Stomach (tissue), 9 donors: Measurements from ENCODE around the gene CHD5. TPM values are rescaled to one million over a fixed set of nuclear protein-coding genes. Genes with fewer than 3 reads are reported as not detected.

Experiments
- DNase-seq, 2 donors: peaks; one replicate each; pipeline versions ENCODE4 v3.0.0 to v3.0.0-alpha.2; 2013 to 2019
- H3K27ac ChIP-seq, 5 donors: fragments of 200-600 bp in 4 of 5; sonication (generic) in 4 of 5; one replicate each; pipeline ENCODE4 v1.5.1; 2013 to 2019; ENCODE audit warnings: mild to moderate bottlenecking in 1 of 5, moderate library complexity in 1 of 5
- H3K27me3 ChIP-seq, 3 donors: fragments of 200-600 bp; sonication (generic); one replicate each; pipeline ENCODE4 v1.5.1; 2017 to 2019; ENCODE audit warnings: mixed run types in 1 of 3
- H3K36me3 ChIP-seq, 4 donors: fragments of 200-600 bp; sonication (generic); 1 replicate in 3 of 4; 2 replicates in 1 of 4; pipeline ENCODE4 v1.5.1; 2016 to 2019
- H3K4me1 ChIP-seq, 4 donors: fragments of 200-600 bp; sonication (generic); one replicate each; pipeline ENCODE4 v1.5.1; 2016 to 2019
- H3K4me3 ChIP-seq, 4 donors: fragments of 200-600 bp; sonication (generic) in 3 of 4; one replicate each; pipeline ENCODE4 v1.5.1; 2016 to 2019; ENCODE audit warnings: mild to moderate bottlenecking in 1 of 4
- H3K9me3 ChIP-seq, 4 donors: fragments of 200-600 bp; sonication (generic); one replicate each; pipeline ENCODE4 v1.5.1; 2016 to 2019
- CTCF ChIP-seq, 7 experiments: fragments of 450-650 bp in 4 of 7; fragments of 200-600 bp in 3 of 7; sonication (generic) in 3 of 7; IDR thresholded peaks; one replicate each; pipeline ENCODE4 v1.5.1; 2016 to 2019; ENCODE audit warnings: antibody characterized with exemption in 7 of 7, control low read depth in 2 of 7, mild to moderate bottlenecking in 1 of 7
- EP300 ChIP-seq: sonication (generic); formaldehyde crosslinking; IDR thresholded peaks from one replicate; pipeline ENCODE4 v1.6.1; 2017; ENCODE audit warnings: antibody characterized with exemption
- POLR2A ChIP-seq, 4 donors: fragments of 450-650 bp; IDR thresholded peaks; one replicate each; pipeline ENCODE4 v1.6.1; 2016; ENCODE audit warnings: antibody characterized with exemption in 4 of 4, control low read depth in 2 of 4, mild to moderate bottlenecking in 1 of 4, moderate library complexity in 1 of 4
- POLR2AphosphoS5 ChIP-seq, 3 donors: sonication (generic); formaldehyde crosslinking; IDR thresholded peaks; one replicate each; pipeline ENCODE4 v1.6.1; 2016; ENCODE audit warnings: antibody characterized with exemption in 3 of 3
- WGBS, 5 donors: extraction: QIAGEN DNeasy Blood & Tissue Kit in 3 of 5; methylation state at CpG; one replicate each; pipeline versions ENCODE4 v1.1.5 to v1.1.7; 2013 to 2018; 5-methylcytosine and 5-hydroxymethylcytosine counted together
- intact Hi-C: fragments of 100-400 bp; cut with DNase I; formaldehyde crosslinking; loops from one replicate; pipeline ENCODE4 v1.15.1; 2023; ENCODE audit warnings: low total_unique reads
- polyA plus RNA-seq, 3 donors: library from polyadenylated mRNA; stranded (reverse); fragments of 200-250 nt; gene quantifications; one replicate each; pipeline ENCODE4 v1.2.3, GENCODE V29; 2013
- total RNA-seq, 5 donors: library from RNA; depleted of rRNA; stranded (reverse); fragments of >200 nt; gene quantifications; one replicate each; pipeline versions ENCODE4 v1.1.0 to v1.2.3, GENCODE V29; 2014 to 2016
- donor health status: healthy with polysubstance abuse.
- donor health status: Bipolar disorder and iron deficiency.
- donor health status: healthy.

The CHD5 gene
- total and polyA plus RNA-seq, 8 donors = 0.06 to 0.92 (median 0.29) TPM; not detected in 1

- Histone ChIP-seq H3K9me3 (no peaks in the 10 kb centered on the region), H3K36me3 (peaks cover 6 to 16% (median 11%) of the 10 kb centered on the region in 4 donors), H3K4me3 (peak overlapping the region; percentile 34 to 46 (median 40)), H3K4me1 (peaks cover 25 to 50% (median 35%) of the 10 kb centered on the region in 4 donors), H3K27ac (peak overlapping the region in 2 of 5 donors; percentile 8 to 42), H3K27me3 (peaks cover 7 to 65% (median 50%) of the 10 kb centered on the region in 3 donors)
- peak in 1 of 2 donors; percentile 39 for DNase-seq
- intact Hi-C loops = no loop called here
- no peak for TF ChIP-seq POLR2AphosphoS5 (IDR thresholded peaks at IDR 0.05)
- no peak for TF ChIP-seq POLR2A (IDR thresholded peaks at IDR 0.05)
- TF ChIP-seq CTCF (IDR thresholded peaks at IDR 0.05) = no peak
- no peak for TF ChIP-seq EP300
- 4 to 9% (median 4%) methylated on average over 9 to 36 of the region's 36 CpGs for WGBS, 5 donors
These were observed 688 bp upstream of the CHD5 start for GRCh38 chr1:6180707-6181311.

- peaks cover 7 to 73% (median 50%) of the 10 kb centered on the region in 3 donors for H3K27me3 ChIP-seq
- peaks cover 25 to 39% (median 31%) of the 10 kb centered on the region in 4 donors for H3K4me1 ChIP-seq
- H3K36me3 ChIP-seq = peaks cover 0 to 6% (median 2%) of the 10 kb centered on the region in 4 donors
- TF ChIP-seq CTCF (IDR thresholded peaks at IDR 0.05) = no peak
- no peak for TF ChIP-seq POLR2A (IDR thresholded peaks at IDR 0.05)
- WGBS, 5 donors = 0 to 1% (median 1%) methylated on average over 8 to 92 of the region's 92 CpGs
- H3K4me3 ChIP-seq = peak overlapping the region; percentile 34 to 46 (median 40)
- peak in 1 of 2 donors; percentile 19 for DNase-seq
- H3K9me3 ChIP-seq = no peaks in the 10 kb centered on the region
- intact Hi-C loops = no loop called here
- peak overlapping the region in 1 of 5 donors; percentile 42 for H3K27ac ChIP-seq
These were observed 451 bp downstream of the CHD5 start for GRCh38 chr1:6179564-6180175.

- H3K4me3 ChIP-seq = peak overlapping the region; percentile 27 to 46 (median 32)
- WGBS, 5 donors = 4 to 6% (median 5%) methylated on average over 26 to 51 of the region's 51 CpGs
These were observed 1.2 kb downstream of the CHD5 start for GRCh38 chr1:6178751-6179563.

More at GRCh38 chr1:6178751-6179563, 1.2 kb downstream of the CHD5 start:
- Histone ChIP-seq H3K4me1 (peaks cover 25 to 36% (median 29%) of the 10 kb centered on the region in 4 donors), H3K9me3 (no peaks in the 10 kb centered on the region), H3K27ac (no peak overlapping the region), H3K27me3 (peaks cover 7 to 77% (median 50%) of the 10 kb centered on the region in 3 donors), H3K36me3 (no peaks in the 10 kb centered on the region)
- TF ChIP-seq EP300 (no peak), POLR2AphosphoS5 (IDR thresholded peaks at IDR 0.05) (no peak), CTCF (IDR thresholded peaks at IDR 0.05) (no peak), POLR2A (IDR thresholded peaks at IDR 0.05) (no peak)
- peak in 1 of 2 donors; percentile 11 for DNase-seq
- intact Hi-C loops = no loop called here
